Lower lobe of right lung (tissue), 2 donors: ENCODE results near the gene CELA2A. TPM values are rescaled to one million over a fixed set of nuclear protein-coding genes. Genes with fewer than 3 reads are reported as not detected.
"Not testable (repeated sequence)": the region's sequence is repeated elsewhere in the genome, so short reads cannot be mapped to it uniquely, and the experiment has no call there.

ENCODE experiments used
- ATAC-seq, 2 donors: fragments of 200-7000 bp; cut with Tn5 transposase; one replicate each; pipeline ENCODE4 v1.9.1; 2020 to 2022; ENCODE audit warnings: mild to moderate bottlenecking in 2 of 2, moderate library complexity in 2 of 2
- DNase-seq: peaks from one replicate; pipeline ENCODE4 v3.0.0-alpha.2; 2020
- H3K27ac ChIP-seq: fragments of 200-600 bp; one replicate; pipeline ENCODE4 v1.8.0; 2022
- H3K27me3 ChIP-seq: fragments of 200-600 bp; one replicate; pipeline ENCODE4 v1.8.0; 2022; ENCODE audit warnings: low read depth
- H3K36me3 ChIP-seq: fragments of 200-600 bp; one replicate; pipeline ENCODE4 v1.8.0; 2022; ENCODE audit warnings: mild to moderate bottlenecking
- H3K4me1 ChIP-seq: fragments of 200-600 bp; one replicate; pipeline ENCODE4 v1.8.0; 2022
- H3K4me3 ChIP-seq: fragments of 200-600 bp; one replicate; pipeline ENCODE4 v1.8.0; 2022; ENCODE audit warnings: mild to moderate bottlenecking
- H3K9me3 ChIP-seq: fragments of 200-600 bp; one replicate; pipeline ENCODE4 v1.8.0; 2022
- intact Hi-C: fragments of 100-400 bp; cut with DNase I; formaldehyde crosslinking; loops from one replicate; pipeline ENCODE4 v1.11.0; 2022
- total RNA-seq: library from RNA; stranded (reverse); fragmentation: NEBNext Ultra II Directional; extraction: Animal tissue kit (Norgen Biotek cat#: 25700); gene quantifications from one replicate; pipeline ENCODE4 v1.2.1, GENCODE V29; 2021
- TF ChIP-seq, protein P1 (sequence below): fragments of 200-600 bp; IDR thresholded peaks from one replicate; pipeline ENCODE4 v1.8.0; 2022; ENCODE audit warnings: antibody characterized with exemption, mild to moderate bottlenecking
- donor health status: DM: no; HTN: yes; CAD: no; lungs with severe emphysema.

Gene CELA2A
- total RNA-seq, 1 donor from 2014 or later: not detected

DNA sequence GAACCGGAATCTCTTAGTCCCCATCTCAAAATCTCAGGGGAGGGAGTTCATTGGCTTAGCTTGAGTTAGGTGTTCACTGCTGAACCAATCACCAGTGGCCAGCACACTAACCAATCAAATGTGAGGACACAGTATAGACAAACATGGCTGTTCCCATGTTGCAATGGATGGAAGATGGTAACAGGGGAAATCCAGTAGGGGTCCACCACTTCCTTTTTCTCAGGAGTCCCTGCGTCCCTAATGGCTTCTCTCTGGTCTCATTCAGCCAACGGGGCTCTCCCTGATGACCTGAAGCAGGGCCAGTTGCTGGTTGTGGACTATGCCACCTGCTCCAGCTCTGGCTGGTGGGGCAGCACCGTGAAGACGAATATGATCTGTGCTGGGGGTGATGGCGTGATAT, 29.1 kb downstream of the CELA2A start:
- TF ChIP-seq, protein P1, sequence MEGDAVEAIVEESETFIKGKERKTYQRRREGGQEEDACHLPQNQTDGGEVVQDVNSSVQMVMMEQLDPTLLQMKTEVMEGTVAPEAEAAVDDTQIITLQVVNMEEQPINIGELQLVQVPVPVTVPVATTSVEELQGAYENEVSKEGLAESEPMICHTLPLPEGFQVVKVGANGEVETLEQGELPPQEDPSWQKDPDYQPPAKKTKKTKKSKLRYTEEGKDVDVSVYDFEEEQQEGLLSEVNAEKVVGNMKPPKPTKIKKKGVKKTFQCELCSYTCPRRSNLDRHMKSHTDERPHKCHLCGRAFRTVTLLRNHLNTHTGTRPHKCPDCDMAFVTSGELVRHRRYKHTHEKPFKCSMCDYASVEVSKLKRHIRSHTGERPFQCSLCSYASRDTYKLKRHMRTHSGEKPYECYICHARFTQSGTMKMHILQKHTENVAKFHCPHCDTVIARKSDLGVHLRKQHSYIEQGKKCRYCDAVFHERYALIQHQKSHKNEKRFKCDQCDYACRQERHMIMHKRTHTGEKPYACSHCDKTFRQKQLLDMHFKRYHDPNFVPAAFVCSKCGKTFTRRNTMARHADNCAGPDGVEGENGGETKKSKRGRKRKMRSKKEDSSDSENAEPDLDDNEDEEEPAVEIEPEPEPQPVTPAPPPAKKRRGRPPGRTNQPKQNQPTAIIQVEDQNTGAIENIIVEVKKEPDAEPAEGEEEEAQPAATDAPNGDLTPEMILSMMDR: no peak
- Histone ChIP-seq H3K9me3 (no peaks in the 10 kb centered on the region), H3K4me3 (no peak overlapping the region), H3K27me3 (no peaks in the 10 kb centered on the region), H3K4me1 (no peaks in the 10 kb centered on the region), H3K36me3 (no peaks in the 10 kb centered on the region), H3K27ac (no peak overlapping the region)
- ATAC-seq (no peak), DNase-seq (no peak)
- intact Hi-C loops: no loop called here

- intact Hi-C loops, H3K4me1 ChIP-seq, H3K9me3 ChIP-seq, DNase-seq, H3K27me3 ChIP-seq, H3K36me3 ChIP-seq, ATAC-seq, H3K4me3 ChIP-seq, H3K27ac ChIP-seq: not testable (repeated sequence)
These were observed 30.5 kb downstream of the CELA2A start for GRCh38 chr1:15486844-15487610.

DNA sequence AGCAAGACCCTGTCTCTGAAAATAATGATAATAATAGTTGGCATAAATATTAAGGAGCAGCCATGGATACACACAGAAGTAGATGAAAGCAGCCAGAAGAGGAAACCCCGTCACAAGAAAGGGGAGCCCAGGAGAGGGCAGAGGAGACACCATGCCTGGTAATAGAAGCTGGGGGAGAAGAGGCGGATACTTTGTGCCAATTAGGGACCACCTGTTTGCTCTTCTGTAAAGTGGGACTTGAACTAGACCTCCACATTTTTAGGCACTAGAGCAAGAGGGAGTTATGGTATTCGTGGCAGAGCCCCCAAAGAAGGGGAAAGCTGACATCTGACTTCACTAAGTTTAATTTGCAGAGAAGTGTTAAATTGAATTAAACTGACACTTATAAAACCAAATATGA, 31.8 kb downstream of the CELA2A start:
- Histone ChIP-seq H3K4me3 (no peak overlapping the region), H3K9me3 (no peaks in the 10 kb centered on the region), H3K36me3 (peaks cover 11% of the 10 kb centered on the region), H3K4me1 (no peaks in the 10 kb centered on the region), H3K27ac (no peak overlapping the region), H3K27me3 (no peaks in the 10 kb centered on the region)
- ATAC-seq (no peak), DNase-seq (no peak)
- TF ChIP-seq, protein P1: no peak
- intact Hi-C loops: no loop called here

- Histone ChIP-seq H3K4me1 (no peaks in the 10 kb centered on the region), H3K27ac (no peak overlapping the region), H3K4me3 (no peak overlapping the region), H3K9me3 (no peaks in the 10 kb centered on the region), H3K27me3 (no peaks in the 10 kb centered on the region), H3K36me3 (peaks cover 19% of the 10 kb centered on the region)
- no peak for DNase-seq
- no peak for ATAC-seq
- TF ChIP-seq, protein P1: no peak
- intact Hi-C loops: no loop called here
These were observed 32.7 kb downstream of the CELA2A start for GRCh38 chr1:15489052-15489736.

GRCh38 chr1:15491010-15491409, 34.5 kb downstream of the CELA2A start:
- ATAC-seq, H3K27me3 ChIP-seq, DNase-seq, H3K4me1 ChIP-seq, H3K4me3 ChIP-seq, H3K27ac ChIP-seq, H3K9me3 ChIP-seq, intact Hi-C loops: not testable (repeated sequence)
- peaks cover 27% of the 10 kb centered on the region for H3K36me3 ChIP-seq

DNA sequence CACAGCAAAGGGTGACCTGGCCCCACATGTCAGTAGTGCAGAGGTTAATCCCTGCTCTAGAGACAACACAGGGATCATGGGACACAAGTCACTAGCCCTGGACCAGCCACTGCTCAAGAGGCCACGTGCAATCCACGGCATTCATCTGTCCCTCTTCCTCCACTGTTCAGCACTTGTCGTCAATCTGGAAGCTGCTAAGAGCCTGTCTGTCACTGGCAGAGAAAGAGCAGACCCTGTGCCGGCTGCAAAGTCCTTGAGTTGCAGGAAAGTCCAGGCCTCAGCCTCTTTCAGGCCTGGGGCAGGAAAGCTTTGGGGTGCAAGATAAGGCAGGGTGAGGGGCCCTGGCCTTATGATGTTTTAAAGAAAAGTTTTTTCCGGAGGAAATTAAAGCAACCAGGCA, 36.1 kb downstream of the CELA2A start:
- no peak for ATAC-seq
- H3K9me3 ChIP-seq: no peaks in the 10 kb centered on the region
- H3K4me3 ChIP-seq: no peak overlapping the region
- intact Hi-C loops: no loop called here
- H3K4me1 ChIP-seq: no peaks in the 10 kb centered on the region
- no peak overlapping the region for H3K27ac ChIP-seq
- TF ChIP-seq, protein P1: no peak
- no peak for DNase-seq
- peaks cover 33% of the 10 kb centered on the region for H3K36me3 ChIP-seq
- H3K27me3 ChIP-seq: no peaks in the 10 kb centered on the region
